Esophagus squamous epithelium (tissue), 4 donors: Measurements from ENCODE around the gene AK3.

ENCODE experiments used
- POLR2A ChIP-seq, 4 donors: fragments of 450-650 bp; IDR thresholded peaks; one replicate each; pipeline ENCODE4 v1.6.1; 2017; ENCODE audit warnings: antibody characterized with exemption in 4 of 4, mild to moderate bottlenecking in 4 of 4, moderate library complexity in 3 of 4
- TF ChIP-seq, protein P1 (sequence below), 6 experiments: fragments of 450-650 bp in 4 of 6; fragments of 200-600 bp in 2 of 6; sonication (generic) in 2 of 6; IDR thresholded peaks; one replicate each; pipeline ENCODE4 v1.5.1; 2016 to 2019; ENCODE audit warnings: antibody characterized with exemption in 6 of 6, mild to moderate bottlenecking in 4 of 6, moderate library complexity in 4 of 6

DNA sequence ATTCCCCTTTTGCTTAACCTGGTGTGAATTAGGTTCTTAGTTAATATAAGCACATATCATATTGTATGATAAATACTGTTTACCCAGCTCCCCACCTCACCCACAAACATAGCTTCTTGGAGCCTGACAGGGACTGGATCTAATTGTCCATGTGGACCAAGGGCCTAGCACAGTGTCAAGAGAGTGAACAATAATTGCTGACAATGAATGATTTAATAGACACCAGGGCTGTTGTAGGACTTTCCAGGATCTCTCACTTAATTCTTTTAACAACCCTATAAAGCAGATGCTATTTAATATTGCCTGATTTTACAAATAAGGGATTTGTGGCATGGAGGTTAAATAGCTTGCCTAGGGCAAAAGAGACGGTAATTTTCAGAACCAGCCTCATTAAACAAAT is 24.8 kb downstream of the AK3 start:
- TF ChIP-seq, protein P1, sequence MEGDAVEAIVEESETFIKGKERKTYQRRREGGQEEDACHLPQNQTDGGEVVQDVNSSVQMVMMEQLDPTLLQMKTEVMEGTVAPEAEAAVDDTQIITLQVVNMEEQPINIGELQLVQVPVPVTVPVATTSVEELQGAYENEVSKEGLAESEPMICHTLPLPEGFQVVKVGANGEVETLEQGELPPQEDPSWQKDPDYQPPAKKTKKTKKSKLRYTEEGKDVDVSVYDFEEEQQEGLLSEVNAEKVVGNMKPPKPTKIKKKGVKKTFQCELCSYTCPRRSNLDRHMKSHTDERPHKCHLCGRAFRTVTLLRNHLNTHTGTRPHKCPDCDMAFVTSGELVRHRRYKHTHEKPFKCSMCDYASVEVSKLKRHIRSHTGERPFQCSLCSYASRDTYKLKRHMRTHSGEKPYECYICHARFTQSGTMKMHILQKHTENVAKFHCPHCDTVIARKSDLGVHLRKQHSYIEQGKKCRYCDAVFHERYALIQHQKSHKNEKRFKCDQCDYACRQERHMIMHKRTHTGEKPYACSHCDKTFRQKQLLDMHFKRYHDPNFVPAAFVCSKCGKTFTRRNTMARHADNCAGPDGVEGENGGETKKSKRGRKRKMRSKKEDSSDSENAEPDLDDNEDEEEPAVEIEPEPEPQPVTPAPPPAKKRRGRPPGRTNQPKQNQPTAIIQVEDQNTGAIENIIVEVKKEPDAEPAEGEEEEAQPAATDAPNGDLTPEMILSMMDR (IDR thresholded peaks at IDR 0.05) = no peak
- TF ChIP-seq POLR2A (IDR thresholded peaks at IDR 0.05) = no peak
